NCI-H1105 (cell line): Measurements from ENCODE around the gene PHF24.
"Not testable (repeated sequence)": the region's sequence is repeated elsewhere in the genome, so short reads cannot be mapped to it uniquely, and the experiment has no call there.

Source experiments
- DNase-seq: peaks from one replicate; lab custom pipeline; 2025; lab: John Stamatoyannopoulos, UW

The PHF24 gene

GRCh38 chr9:34997379-34997781 is 39.3 kb downstream of the PHF24 start:
- DNase-seq, result no peak

- DNase-seq, result no peak
Observed at GRCh38 chr9:34998266-34998665, 40.2 kb downstream of the PHF24 start.

GRCh38 chr9:34999576-34999975 is 41.5 kb downstream of the PHF24 start:
- DNase-seq, result no peak

- no peak for DNase-seq
Observed at GRCh38 chr9:35000535-35001284, 42.6 kb downstream of the PHF24 start.

GRCh38 chr9:35001285-35001677 is 43.2 kb downstream of the PHF24 start:
- no peak for DNase-seq

- DNase-seq, result no peak
Observed at GRCh38 chr9:35001803-35002502, 43.9 kb downstream of the PHF24 start.

- no peak for DNase-seq
Observed at GRCh38 chr9:35002623-35003022, 44.5 kb downstream of the PHF24 start.

GRCh38 chr9:35004299-35004698 is 46.2 kb downstream of the PHF24 start:
- not testable (repeated sequence) for DNase-seq

GRCh38 chr9:35010351-35010958 is 52.4 kb downstream of the PHF24 start:
- no peak for DNase-seq

GRCh38 chr9:35014517-35014916 is 56.4 kb downstream of the PHF24 start:
- DNase-seq, result no peak

GRCh38 chr9:35023443-35023842 is 65.4 kb downstream of the PHF24 start:
- not testable (repeated sequence) for DNase-seq

GRCh38 chr9:35026671-35027070 is 68.6 kb downstream of the PHF24 start:
- DNase-seq, result no peak

GRCh38 chr9:35027374-35027773 is 69.3 kb downstream of the PHF24 start:
- DNase-seq, result no peak

- DNase-seq, result no peak
Observed at GRCh38 chr9:35027860-35028259, 69.8 kb downstream of the PHF24 start.

GRCh38 chr9:35028341-35028740 is 70.3 kb downstream of the PHF24 start:
- DNase-seq, result no peak

GRCh38 chr9:35029241-35029640 is 71.2 kb downstream of the PHF24 start:
- DNase-seq, result no peak

GRCh38 chr9:35029852-35030251 is 71.8 kb downstream of the PHF24 start:
- peak; percentile 10 for DNase-seq
